GM12801 (cell line): ENCODE results near the gene OR2S2.

Source experiments
- TF ChIP-seq, protein P1 (sequence below): IDR thresholded peaks from one replicate; pipeline ENCODE4 v1.5.1; 2011; ENCODE audit warnings: control low read depth; ENCODE audit not compliant: insufficient read length; ENCODE audit errors: extremely low read depth

OR2S2 gene

DNA sequence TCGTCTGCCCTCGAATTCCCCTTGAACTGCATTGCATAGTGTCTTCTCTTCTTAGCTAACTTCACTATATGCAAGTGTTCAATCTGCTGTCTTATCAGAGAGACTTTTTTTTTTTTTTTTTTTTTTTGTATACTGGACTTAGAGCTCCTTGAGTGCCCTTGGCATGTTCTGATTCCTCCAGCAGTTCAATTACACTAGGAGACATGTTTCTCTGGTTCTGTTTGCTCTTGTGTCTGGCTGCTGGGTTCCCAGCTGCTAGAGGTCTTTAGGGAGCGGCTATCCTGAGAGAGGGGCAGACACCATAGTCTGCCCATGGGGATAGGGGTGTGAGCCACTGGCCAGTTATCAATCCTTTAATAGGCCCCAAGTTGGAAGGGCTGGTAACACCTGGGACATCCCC is 13.1 kb downstream of the OR2S2 start:
- TF ChIP-seq, protein P1, sequence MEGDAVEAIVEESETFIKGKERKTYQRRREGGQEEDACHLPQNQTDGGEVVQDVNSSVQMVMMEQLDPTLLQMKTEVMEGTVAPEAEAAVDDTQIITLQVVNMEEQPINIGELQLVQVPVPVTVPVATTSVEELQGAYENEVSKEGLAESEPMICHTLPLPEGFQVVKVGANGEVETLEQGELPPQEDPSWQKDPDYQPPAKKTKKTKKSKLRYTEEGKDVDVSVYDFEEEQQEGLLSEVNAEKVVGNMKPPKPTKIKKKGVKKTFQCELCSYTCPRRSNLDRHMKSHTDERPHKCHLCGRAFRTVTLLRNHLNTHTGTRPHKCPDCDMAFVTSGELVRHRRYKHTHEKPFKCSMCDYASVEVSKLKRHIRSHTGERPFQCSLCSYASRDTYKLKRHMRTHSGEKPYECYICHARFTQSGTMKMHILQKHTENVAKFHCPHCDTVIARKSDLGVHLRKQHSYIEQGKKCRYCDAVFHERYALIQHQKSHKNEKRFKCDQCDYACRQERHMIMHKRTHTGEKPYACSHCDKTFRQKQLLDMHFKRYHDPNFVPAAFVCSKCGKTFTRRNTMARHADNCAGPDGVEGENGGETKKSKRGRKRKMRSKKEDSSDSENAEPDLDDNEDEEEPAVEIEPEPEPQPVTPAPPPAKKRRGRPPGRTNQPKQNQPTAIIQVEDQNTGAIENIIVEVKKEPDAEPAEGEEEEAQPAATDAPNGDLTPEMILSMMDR = no peak

DNA sequence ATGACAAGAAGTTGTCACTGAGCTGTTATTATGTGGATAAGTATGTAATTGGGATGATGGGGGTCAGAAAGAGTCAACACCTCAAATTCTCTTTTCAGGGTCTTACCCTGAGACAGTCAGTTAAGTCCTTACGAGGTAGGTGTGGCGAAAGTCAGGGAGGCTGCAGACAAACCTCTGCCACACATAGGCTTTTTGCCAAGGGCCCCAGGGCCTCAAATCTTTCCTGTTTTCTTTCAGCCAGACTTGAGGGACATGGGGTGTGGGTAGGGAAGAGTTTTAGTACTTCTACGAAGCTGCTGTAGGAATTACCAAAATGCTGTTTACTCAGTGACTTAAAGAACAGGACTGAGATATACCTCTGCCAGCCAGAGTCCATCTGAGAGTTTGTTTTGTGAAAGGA is 13.8 kb downstream of the OR2S2 start:
- TF ChIP-seq, protein P1 = no peak

DNA sequence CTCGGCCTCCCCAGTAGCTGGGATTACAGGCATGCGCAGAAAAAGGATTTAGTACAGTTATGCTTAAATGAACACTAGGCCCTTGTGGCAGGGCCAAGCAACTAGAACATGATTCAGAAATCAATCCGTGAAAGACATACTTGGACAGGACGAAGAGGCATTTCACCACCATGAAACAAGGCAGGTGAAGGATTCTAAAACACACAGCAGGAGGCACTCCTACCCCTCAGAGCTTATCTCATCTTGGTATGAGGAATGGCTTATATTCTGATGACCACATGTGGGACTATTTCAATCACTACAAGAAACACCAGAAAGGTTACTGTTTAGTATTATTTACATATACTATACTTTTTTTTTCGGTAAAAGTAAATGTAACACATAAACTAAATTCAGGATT is 15.7 kb downstream of the OR2S2 start:
- TF ChIP-seq, protein P1 = no peak

DNA sequence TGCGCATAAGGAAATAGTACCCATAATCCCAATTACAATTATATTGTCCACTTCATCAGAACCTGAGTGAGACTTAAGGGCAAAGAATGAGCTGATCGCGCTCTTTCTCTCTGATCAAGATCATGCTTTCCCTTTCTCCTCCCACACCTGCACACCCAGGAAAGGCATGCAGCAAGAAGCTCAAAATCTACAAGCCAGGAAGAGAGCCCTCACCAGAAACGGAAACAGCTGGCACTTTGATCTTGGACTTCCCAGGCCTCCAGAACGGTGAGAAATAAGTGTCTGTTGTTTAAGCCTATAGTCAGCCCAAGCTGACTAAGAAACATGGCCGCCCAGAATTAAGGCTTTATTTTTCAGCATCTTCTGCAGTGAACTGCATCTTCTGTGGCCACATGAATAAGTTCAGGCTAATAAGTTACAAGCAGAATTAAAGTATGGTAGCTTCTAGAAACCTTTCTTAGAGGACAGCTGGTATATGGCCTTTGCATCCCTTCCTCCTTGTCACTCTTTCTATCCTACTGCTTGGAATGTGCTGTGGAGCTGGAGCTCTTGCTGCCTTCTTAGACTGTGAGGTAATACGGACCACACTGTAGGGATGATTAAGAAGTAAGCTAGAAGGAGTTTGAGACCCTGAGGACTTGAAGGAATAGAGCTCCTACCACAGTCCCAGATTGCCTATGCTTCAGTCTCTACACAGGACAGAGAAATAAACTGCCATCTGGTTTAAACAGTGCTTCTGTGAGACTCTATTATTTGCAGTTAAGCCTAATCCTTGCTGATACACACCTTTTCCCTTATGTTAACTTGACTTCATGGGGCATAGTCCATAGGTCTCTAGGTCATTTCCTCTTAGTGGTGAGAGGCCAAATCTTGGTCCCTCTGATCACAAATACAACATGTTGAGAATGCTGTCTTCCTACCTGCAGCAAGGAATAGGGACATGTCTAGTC is 17.2 kb downstream of the OR2S2 start:
- TF ChIP-seq, protein P1 = no peak

DNA sequence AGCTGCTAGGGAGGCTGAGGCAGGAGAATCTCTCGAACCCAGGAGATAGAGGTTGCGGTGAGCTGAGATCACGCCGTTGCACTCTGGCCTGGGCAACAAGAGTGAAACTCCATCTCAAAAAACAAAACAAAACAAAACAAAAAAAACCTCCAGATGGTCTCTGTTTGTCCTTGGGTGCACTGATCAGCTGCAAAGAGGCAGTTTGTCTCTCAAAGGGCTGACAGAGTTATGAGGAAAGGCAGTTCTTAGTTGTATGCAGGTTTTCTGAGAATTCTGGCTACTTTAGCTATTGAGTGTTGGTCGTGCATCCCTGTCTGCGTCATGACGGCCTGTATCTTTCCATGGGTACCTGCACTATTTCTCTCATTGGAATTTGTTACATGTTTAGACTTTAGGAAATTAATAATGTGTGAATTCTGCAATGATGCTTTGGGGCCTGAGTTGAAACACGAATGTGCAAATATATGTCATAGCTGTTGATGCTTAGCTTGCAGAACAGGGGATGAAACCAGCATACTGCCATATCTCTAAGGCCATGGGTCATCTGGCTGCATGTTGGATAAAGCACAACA is 18.2 kb downstream of the OR2S2 start:
- TF ChIP-seq, protein P1 = no peak

DNA sequence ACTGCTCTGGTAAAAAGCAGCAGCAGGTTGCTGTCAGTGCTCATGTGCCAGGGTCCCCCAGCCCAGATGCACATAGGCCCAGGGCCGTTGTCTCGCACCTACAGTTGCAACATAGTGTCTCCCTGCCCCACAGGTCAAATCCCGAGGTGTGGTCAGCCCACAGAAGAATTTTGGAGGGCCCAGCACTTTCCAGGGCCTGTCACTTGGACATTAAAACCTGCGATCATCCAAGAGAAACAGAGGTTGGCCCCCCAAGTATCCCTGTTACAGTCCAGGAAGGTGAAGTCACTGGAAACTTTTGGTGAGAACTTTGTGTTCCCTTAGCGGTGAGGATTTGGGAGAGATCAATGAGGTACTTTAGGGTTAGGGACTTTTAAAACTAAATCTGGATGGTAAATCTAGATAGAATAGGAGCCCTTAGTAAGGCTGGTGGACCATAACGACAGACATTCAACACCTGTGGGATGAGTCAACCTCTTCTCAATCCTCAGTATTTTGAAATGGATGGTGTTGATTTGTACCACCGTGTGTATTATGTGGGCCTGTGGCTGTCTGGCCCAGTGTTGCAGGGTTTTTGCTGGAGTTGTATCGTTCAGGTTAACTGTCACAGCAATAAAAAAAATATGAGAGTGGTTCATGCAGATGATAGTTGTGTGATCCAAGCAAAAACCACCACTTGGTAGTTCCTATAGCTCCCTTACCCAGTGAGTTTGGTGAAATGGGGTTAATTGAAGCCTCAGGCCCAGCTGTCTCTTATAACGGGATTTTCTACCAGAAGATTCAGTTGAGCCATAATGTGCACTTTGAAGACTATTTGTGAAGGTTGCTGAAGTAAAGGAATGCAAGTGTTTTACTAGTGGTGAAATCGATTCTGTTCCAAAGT is 19.2 kb downstream of the OR2S2 start:
- TF ChIP-seq, protein P1 = no peak

DNA sequence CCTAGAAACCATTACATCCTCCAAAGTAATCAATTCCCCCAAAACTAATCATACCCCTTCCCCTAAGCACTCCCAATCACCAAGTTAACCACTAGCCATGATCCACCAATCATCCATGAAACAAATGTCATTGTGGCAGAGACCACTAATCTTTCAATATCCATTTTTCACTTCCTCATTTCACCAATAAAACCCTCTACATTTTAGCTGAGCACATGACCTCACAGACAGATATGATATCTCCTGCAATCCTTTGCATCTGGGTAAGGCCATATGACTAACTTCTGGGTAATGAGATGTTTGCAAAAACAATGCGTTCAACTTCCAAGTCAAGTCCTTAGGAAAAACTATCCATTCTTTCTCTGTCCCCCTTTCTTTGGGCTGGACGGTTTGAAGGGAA is 20.7 kb downstream of the OR2S2 start:
- TF ChIP-seq, protein P1 = no peak
